ENCODE measurements around the gene ITGB2. TPM values are rescaled to one million over a fixed set of nuclear protein-coding genes. Genes with fewer than 3 reads are reported as not detected.
A peak's percentile ranks its signal among the peaks of the same experiment; 100 is the strongest.

Gene ITGB2
- total and polyA plus RNA-seq, 2 donors (not counting 1 experiment from before 2014, with no cell fraction given) = 0.05 TPM; not detected in 1

DNA sequence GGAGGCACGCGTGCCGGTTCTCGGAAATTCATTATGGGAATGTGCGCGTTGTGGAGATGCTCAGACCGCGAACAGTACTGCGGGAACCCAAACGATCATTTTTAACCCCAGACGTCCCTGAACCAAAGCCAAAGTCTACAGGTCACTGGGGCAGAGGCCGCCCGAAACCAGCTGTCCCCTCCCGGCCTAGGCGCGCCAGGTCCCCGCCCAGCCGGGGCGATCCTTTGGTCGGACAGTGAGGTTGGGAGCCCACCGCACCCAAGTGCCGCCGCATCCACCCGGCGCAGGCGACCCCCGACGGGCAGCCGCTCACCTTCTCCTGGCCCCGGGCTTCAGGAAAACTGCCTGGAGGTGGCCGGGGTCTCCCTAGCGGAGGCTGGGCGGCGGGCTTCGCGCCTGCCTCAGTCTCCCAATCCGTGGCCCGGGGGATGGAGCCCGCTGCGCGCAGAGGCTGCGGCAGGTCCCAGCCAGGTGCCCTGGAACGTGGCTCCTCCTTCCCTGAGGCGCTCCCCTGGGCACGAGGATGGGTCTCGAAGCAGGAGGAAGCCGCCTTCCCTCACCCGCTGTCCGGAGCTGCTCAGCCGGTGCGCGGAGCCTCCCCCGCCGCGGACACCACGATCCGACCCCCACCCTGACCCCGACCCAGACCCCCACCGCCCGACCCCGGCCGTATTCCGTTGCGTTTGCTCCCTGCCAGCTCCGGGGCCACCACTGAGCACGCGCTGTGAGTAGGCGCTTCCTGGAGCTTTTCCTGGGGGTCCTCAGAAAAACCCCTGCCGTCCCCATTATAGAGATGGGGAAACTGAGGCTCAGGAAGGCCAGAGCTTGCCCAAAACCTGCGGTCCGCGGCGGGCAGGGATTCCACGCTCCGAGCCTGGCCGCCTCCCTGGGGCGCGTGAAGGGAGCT is 11.1 kb upstream of the ITGB2 start:
- Histone ChIP-seq H4K20me1 (ENCODE audit: control insufficient read depth, extremely low read depth, insufficient read depth, low read length) (no peaks in the 10 kb centered on the region), H3K79me2 (ENCODE audit: control insufficient read depth, insufficient read depth, low read length) (no peaks in the 10 kb centered on the region), H3K9ac (ENCODE audit: insufficient read depth, low read length) (no peak overlapping the region), H2AFZ (ENCODE audit: low read length) (no peak overlapping the region), H3K4me2 (ENCODE audit: extremely low read depth, insufficient read depth, low read length) (no peak overlapping the region), H3K36me3 (ENCODE audit: control insufficient read depth, insufficient read depth, low read length) (no peaks in the 10 kb centered on the region), H3K4me3 (replicated peaks in 1 of 4; ENCODE audit: control extremely low read depth in 1 of 4, insufficient read depth in 1 of 4, low read depth in 3 of 4, low read length in 4 of 4) (no peak overlapping the region), H3K4me1 (ENCODE audit: control insufficient read depth, extremely low read depth, insufficient read depth, low read length) (peaks cover 14% of the 10 kb centered on the region), H3K9me3 (ENCODE audit: control insufficient read depth, insufficient read depth, low read depth, low read length) (no peaks in the 10 kb centered on the region), H3K27ac (ENCODE audit: insufficient read depth, low read length) (no peak overlapping the region), H3K27me3 (ENCODE audit: control insufficient read depth, insufficient read depth, low read length) (peaks cover 34% of the 10 kb centered on the region)
- no peak for DNase-seq (ENCODE audit: low read depth in 2 of 2)
- TF ChIP-seq, protein P1, sequence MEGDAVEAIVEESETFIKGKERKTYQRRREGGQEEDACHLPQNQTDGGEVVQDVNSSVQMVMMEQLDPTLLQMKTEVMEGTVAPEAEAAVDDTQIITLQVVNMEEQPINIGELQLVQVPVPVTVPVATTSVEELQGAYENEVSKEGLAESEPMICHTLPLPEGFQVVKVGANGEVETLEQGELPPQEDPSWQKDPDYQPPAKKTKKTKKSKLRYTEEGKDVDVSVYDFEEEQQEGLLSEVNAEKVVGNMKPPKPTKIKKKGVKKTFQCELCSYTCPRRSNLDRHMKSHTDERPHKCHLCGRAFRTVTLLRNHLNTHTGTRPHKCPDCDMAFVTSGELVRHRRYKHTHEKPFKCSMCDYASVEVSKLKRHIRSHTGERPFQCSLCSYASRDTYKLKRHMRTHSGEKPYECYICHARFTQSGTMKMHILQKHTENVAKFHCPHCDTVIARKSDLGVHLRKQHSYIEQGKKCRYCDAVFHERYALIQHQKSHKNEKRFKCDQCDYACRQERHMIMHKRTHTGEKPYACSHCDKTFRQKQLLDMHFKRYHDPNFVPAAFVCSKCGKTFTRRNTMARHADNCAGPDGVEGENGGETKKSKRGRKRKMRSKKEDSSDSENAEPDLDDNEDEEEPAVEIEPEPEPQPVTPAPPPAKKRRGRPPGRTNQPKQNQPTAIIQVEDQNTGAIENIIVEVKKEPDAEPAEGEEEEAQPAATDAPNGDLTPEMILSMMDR (conservative IDR thresholded peaks at IDR 0.05 in 1 of 2, IDR thresholded peaks at IDR 0.05 in 1 of 2; ENCODE audit: low read depth in 1 of 2, low read length in 2 of 2) = no peak
- TF ChIP-seq EZH2 (IDR thresholded peaks at IDR 0.05; ENCODE audit: low read length, missing control alignments) = peak; percentile 100

DNA sequence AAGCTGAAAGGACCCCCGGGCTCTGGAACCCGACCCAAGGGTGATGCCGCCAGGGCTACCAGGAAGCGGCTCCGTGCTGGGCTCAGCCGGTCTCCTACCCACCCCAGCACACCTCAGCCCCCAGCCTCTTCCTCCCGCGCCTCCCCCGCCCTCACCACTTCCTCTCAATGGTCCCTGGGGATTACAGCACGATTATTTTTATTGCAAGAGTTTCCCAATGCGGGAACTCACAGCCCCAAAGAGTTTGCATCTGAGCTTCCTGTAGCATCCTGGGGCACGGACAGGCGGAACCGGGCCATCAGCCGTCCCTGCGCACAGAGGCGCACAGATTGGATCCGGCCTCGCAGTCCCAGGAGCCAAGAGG is 10.4 kb upstream of the ITGB2 start:
- H2AFZ ChIP-seq (ENCODE audit: low read length) = no peak overlapping the region
- peak in 1 of 2 donors; percentile 45 for DNase-seq (ENCODE audit: low read depth in 2 of 2)

DNA sequence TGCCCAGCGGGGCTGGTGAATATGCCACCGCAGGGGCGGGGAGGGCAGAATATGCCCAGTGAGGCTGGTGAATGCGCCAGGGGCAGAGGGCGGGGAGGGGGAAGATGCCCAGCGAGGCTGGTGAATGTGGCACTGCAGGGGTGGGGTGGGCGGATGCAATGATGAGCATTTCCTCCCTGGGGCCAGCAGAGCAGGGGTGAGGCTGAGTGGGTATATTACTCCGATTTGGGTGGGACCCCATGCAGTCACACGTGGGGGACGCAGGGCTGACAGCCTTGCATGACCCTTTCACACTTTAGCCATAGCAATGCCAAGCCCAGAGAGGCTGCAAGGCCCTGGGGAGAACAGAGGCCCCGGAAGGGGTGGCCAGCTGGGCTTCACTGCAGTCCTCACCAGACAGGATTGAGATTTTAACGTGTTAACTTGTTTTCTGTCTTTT is 9.9 kb upstream of the ITGB2 start:
- no peaks in the 10 kb centered on the region for H3K79me2 ChIP-seq (ENCODE audit: control insufficient read depth, insufficient read depth, low read length)
- no peaks in the 10 kb centered on the region for H3K9me3 ChIP-seq (ENCODE audit: control insufficient read depth, insufficient read depth, low read depth, low read length)
- H2AFZ ChIP-seq (ENCODE audit: low read length) = no peak overlapping the region
- no peak overlapping the region for H3K4me2 ChIP-seq (ENCODE audit: extremely low read depth, insufficient read depth, low read length)
- no peaks in the 10 kb centered on the region for H3K36me3 ChIP-seq (ENCODE audit: control insufficient read depth, insufficient read depth, low read length)
- no peak overlapping the region for H3K9ac ChIP-seq (ENCODE audit: insufficient read depth, low read length)
- H4K20me1 ChIP-seq (ENCODE audit: control insufficient read depth, extremely low read depth, insufficient read depth, low read length) = no peaks in the 10 kb centered on the region
- H3K4me3 ChIP-seq (replicated peaks in 1 of 4; ENCODE audit: control extremely low read depth in 1 of 4, insufficient read depth in 1 of 4, low read depth in 3 of 4, low read length in 4 of 4) = no peak overlapping the region
- H3K27me3 ChIP-seq (ENCODE audit: control insufficient read depth, insufficient read depth, low read length) = peaks cover 39% of the 10 kb centered on the region
- no peak for DNase-seq (ENCODE audit: low read depth in 2 of 2)
- H3K4me1 ChIP-seq (ENCODE audit: control insufficient read depth, extremely low read depth, insufficient read depth, low read length) = peaks cover 14% of the 10 kb centered on the region
- no peak overlapping the region for H3K27ac ChIP-seq (ENCODE audit: insufficient read depth, low read length)
- TF ChIP-seq, protein P1 (conservative IDR thresholded peaks at IDR 0.05 in 1 of 2, IDR thresholded peaks at IDR 0.05 in 1 of 2; ENCODE audit: low read depth in 1 of 2, low read length in 2 of 2) = no peak
- TF ChIP-seq EZH2 (IDR thresholded peaks at IDR 0.05; ENCODE audit: low read length, missing control alignments) = no peak

More for the DNA sequence above, 10.4 kb upstream of the ITGB2 start:
- Histone ChIP-seq H3K9ac (ENCODE audit: insufficient read depth, low read length) (no peak overlapping the region), H3K27me3 (ENCODE audit: control insufficient read depth, insufficient read depth, low read length) (peaks cover 39% of the 10 kb centered on the region), H3K36me3 (ENCODE audit: control insufficient read depth, insufficient read depth, low read length) (no peaks in the 10 kb centered on the region), H3K4me2 (ENCODE audit: extremely low read depth, insufficient read depth, low read length) (no peak overlapping the region), H3K9me3 (ENCODE audit: control insufficient read depth, insufficient read depth, low read depth, low read length) (no peaks in the 10 kb centered on the region), H3K79me2 (ENCODE audit: control insufficient read depth, insufficient read depth, low read length) (no peaks in the 10 kb centered on the region), H3K27ac (ENCODE audit: insufficient read depth, low read length) (no peak overlapping the region), H3K4me3 (replicated peaks in 1 of 4; ENCODE audit: control extremely low read depth in 1 of 4, insufficient read depth in 1 of 4, low read depth in 3 of 4, low read length in 4 of 4) (no peak overlapping the region), H4K20me1 (ENCODE audit: control insufficient read depth, extremely low read depth, insufficient read depth, low read length) (no peaks in the 10 kb centered on the region), H3K4me1 (ENCODE audit: control insufficient read depth, extremely low read depth, insufficient read depth, low read length) (peaks cover 14% of the 10 kb centered on the region)
- no peak for TF ChIP-seq EZH2 (IDR thresholded peaks at IDR 0.05; ENCODE audit: low read length, missing control alignments)
- TF ChIP-seq, protein P1 (conservative IDR thresholded peaks at IDR 0.05 in 1 of 2, IDR thresholded peaks at IDR 0.05 in 1 of 2; ENCODE audit: low read depth in 1 of 2, low read length in 2 of 2) = no peak

Data from fibroblast of lung (primary cell).